ENCODE results near the gene HMGCS2. TPM values are rescaled to one million over a fixed set of nuclear protein-coding genes. Genes with fewer than 3 reads are reported as not detected.

HMGCS2 gene
- total RNA-seq, 1 experiment from 2014 or later, result 10.2 TPM

- no peaks in the 10 kb centered on the region for H3K9me3 Mint-ChIP-seq (ENCODE audit: unreplicated experiment)
- no peak overlapping the region for H3K4me3 Mint-ChIP-seq (ENCODE audit: unreplicated experiment)
- peaks cover 42% of the 10 kb centered on the region for H3K4me1 Mint-ChIP-seq (ENCODE audit: low read depth, unreplicated experiment)
- H3K36me3 Mint-ChIP-seq (ENCODE audit: insufficient read depth, unreplicated experiment), result peaks cover 6% of the 10 kb centered on the region
- H3K27me3 ChIP-seq (replicated peaks; ENCODE audit: control insufficient read depth, insufficient read depth, low read length), result no peaks in the 10 kb centered on the region
- no peak overlapping the region for H3K4me3 ChIP-seq (ENCODE audit: low read depth, low read length)
- no peak for TF ChIP-seq CTCF (IDR thresholded peaks at IDR 0.05; ENCODE audit: insufficient read depth in 1 of 2, low read depth in 1 of 2, low read length in 1 of 2, severe bottlenecking in 1 of 2, unreplicated experiment in 1 of 2)
- CTCF ChIA-PET, result no interaction called here
- no peak for DNase-seq
- POLR2A ChIA-PET, result no interaction called here
- no peaks in the 10 kb centered on the region for H3K27me3 Mint-ChIP-seq (ENCODE audit: insufficient read depth, unreplicated experiment)
- no TSS peak for BruUV-seq (replicated peaks)
- H3K4me1 ChIP-seq, result peaks cover 43% of the 10 kb centered on the region
- intact Hi-C loops (cut with micrococcal nuclease; ENCODE audit: unreplicated experiment), result no loop called here
- no peaks in the 10 kb centered on the region for H3K9me3 ChIP-seq
- H3K36me3 ChIP-seq (ENCODE audit: control insufficient read depth, insufficient read depth, low read length), result no peaks in the 10 kb centered on the region
- peak overlapping the region; percentile 17 for H3K27ac Mint-ChIP-seq (ENCODE audit: unreplicated experiment)
These were observed 15.6 kb upstream of the HMGCS2 start for GRCh38 chr1:119784191-119784781.

GRCh38 chr1:119783354-119784185, 14.9 kb upstream of the HMGCS2 start:
- Mint-ChIP-seq H3K4me1 (ENCODE audit: low read depth, unreplicated experiment) (peaks cover 43% of the 10 kb centered on the region), H3K27ac (ENCODE audit: unreplicated experiment) (peak overlapping the region; percentile 17), H3K9me3 (ENCODE audit: unreplicated experiment) (no peaks in the 10 kb centered on the region), H3K4me3 (ENCODE audit: unreplicated experiment) (no peak overlapping the region), H3K27me3 (ENCODE audit: insufficient read depth, unreplicated experiment) (no peaks in the 10 kb centered on the region), H3K36me3 (ENCODE audit: insufficient read depth, unreplicated experiment) (peaks cover 6% of the 10 kb centered on the region)
- CTCF ChIA-PET, result interaction anchor here (1.5 kb wide), 1 partner anchor 26 kb away, joined by 4 read pairs; no protein-coding TSS in a partner anchor
- BruUV-seq (replicated peaks), result no TSS peak
- H3K4me3 ChIP-seq (ENCODE audit: low read depth, low read length), result no peak overlapping the region
- H3K4me1 ChIP-seq, result peaks cover 47% of the 10 kb centered on the region
- H3K9me3 ChIP-seq, result no peaks in the 10 kb centered on the region
- POLR2A ChIA-PET, result no interaction called here
- H3K27me3 ChIP-seq (replicated peaks; ENCODE audit: control insufficient read depth, insufficient read depth, low read length), result no peaks in the 10 kb centered on the region
- H3K36me3 ChIP-seq (ENCODE audit: control insufficient read depth, insufficient read depth, low read length), result no peaks in the 10 kb centered on the region
- DNase-seq, result no peak
- TF ChIP-seq CTCF (IDR thresholded peaks at IDR 0.05; ENCODE audit: insufficient read depth in 1 of 2, low read depth in 1 of 2, low read length in 1 of 2, severe bottlenecking in 1 of 2, unreplicated experiment in 1 of 2), result no peak
- intact Hi-C loops (cut with micrococcal nuclease; ENCODE audit: unreplicated experiment), result loop anchor here (1.0 kb wide), 1 partner anchor 38 kb away; no protein-coding TSS in a partner anchor

GRCh38 chr1:119782631-119783325, 14.1 kb upstream of the HMGCS2 start:
- no peaks in the 10 kb centered on the region for H3K9me3 ChIP-seq
- Mint-ChIP-seq H3K27me3 (ENCODE audit: insufficient read depth, unreplicated experiment) (no peaks in the 10 kb centered on the region), H3K27ac (ENCODE audit: unreplicated experiment) (peak overlapping the region; percentile 17), H3K4me3 (ENCODE audit: unreplicated experiment) (no peak overlapping the region), H3K36me3 (ENCODE audit: insufficient read depth, unreplicated experiment) (peaks cover 6% of the 10 kb centered on the region), H3K9me3 (ENCODE audit: unreplicated experiment) (no peaks in the 10 kb centered on the region), H3K4me1 (ENCODE audit: low read depth, unreplicated experiment) (peaks cover 43% of the 10 kb centered on the region)
- TF ChIP-seq CTCF (IDR thresholded peaks at IDR 0.05; ENCODE audit: insufficient read depth in 1 of 2, low read depth in 1 of 2, low read length in 1 of 2, severe bottlenecking in 1 of 2, unreplicated experiment in 1 of 2), result no peak
- H3K27me3 ChIP-seq (replicated peaks; ENCODE audit: control insufficient read depth, insufficient read depth, low read length), result no peaks in the 10 kb centered on the region
- H3K4me3 ChIP-seq (ENCODE audit: low read depth, low read length), result no peak overlapping the region
- POLR2A ChIA-PET, result no interaction called here
- CTCF ChIA-PET, result interaction anchor here (1.5 kb wide), 1 partner anchor 26 kb away, joined by 4 read pairs; no protein-coding TSS in a partner anchor
- DNase-seq, result no peak
- intact Hi-C loops (cut with micrococcal nuclease; ENCODE audit: unreplicated experiment), result loop anchor here (1.0 kb wide), 1 partner anchor 37 kb away; no protein-coding TSS in a partner anchor
- no TSS peak for BruUV-seq (replicated peaks)
- peaks cover 43% of the 10 kb centered on the region for H3K4me1 ChIP-seq
- H3K36me3 ChIP-seq (ENCODE audit: control insufficient read depth, insufficient read depth, low read length), result no peaks in the 10 kb centered on the region

Data from Caco-2 (cell line).